ENCODE measurements around the gene PTPN11.
"Not testable (repeated sequence)": the region's sequence is repeated elsewhere in the genome, so short reads cannot be mapped to it uniquely, and the experiment has no call there.

PTPN11 gene

GRCh38 chr12:112382866-112383265 is 35.9 kb upstream of the PTPN11 start:
- H3K79me2 ChIP-seq: peaks cover 28% of the 10 kb centered on the region
- H3K4me3 ChIP-seq (ENCODE audit: low read depth, low read length): peak overlapping the region; percentile 68
- H3K36me3 ChIP-seq (ENCODE audit: control insufficient read depth, insufficient read depth, low read length): no peaks in the 10 kb centered on the region
- H2AFZ ChIP-seq: peak overlapping the region; percentile 93
- no peak overlapping the region for H3K9ac ChIP-seq
- TF ChIP-seq CTCF (IDR thresholded peaks at IDR 0.05): no peak
- H3K9me3 ChIP-seq (ENCODE audit: control insufficient read depth, low read length): no peaks in the 10 kb centered on the region
- peak overlapping the region; percentile 97 for H3K4me2 ChIP-seq (ENCODE audit: low read length)
- peak overlapping the region; percentile 64 for H3K27ac ChIP-seq
- no peaks in the 10 kb centered on the region for H3K4me1 ChIP-seq
- H3K27me3 ChIP-seq (ENCODE audit: control insufficient read depth, insufficient read depth, low read length): no peaks in the 10 kb centered on the region

- Histone ChIP-seq H3K9me3 (ENCODE audit: control insufficient read depth, low read length) (no peaks in the 10 kb centered on the region), H3K4me2 (ENCODE audit: low read length) (no peak overlapping the region), H3K27ac (no peak overlapping the region), H3K27me3 (ENCODE audit: control insufficient read depth, insufficient read depth, low read length) (no peaks in the 10 kb centered on the region), H3K36me3 (ENCODE audit: control insufficient read depth, insufficient read depth, low read length) (no peaks in the 10 kb centered on the region), H3K4me3 (ENCODE audit: low read depth, low read length) (no peak overlapping the region), H3K4me1 (no peaks in the 10 kb centered on the region), H2AFZ (peak overlapping the region; percentile 59), H3K9ac (no peak overlapping the region), H3K79me2 (no peaks in the 10 kb centered on the region)
- TF ChIP-seq CTCF (IDR thresholded peaks at IDR 0.05): no peak
Measured at GRCh38 chr12:112386726-112387125, 32.0 kb upstream of the PTPN11 start.

- no peak overlapping the region for H3K9ac ChIP-seq
- H3K27me3 ChIP-seq (ENCODE audit: control insufficient read depth, insufficient read depth, low read length): no peaks in the 10 kb centered on the region
- no peak overlapping the region for H2AFZ ChIP-seq
- no peak for TF ChIP-seq CTCF (IDR thresholded peaks at IDR 0.05)
- no peaks in the 10 kb centered on the region for H3K36me3 ChIP-seq (ENCODE audit: control insufficient read depth, insufficient read depth, low read length)
- H3K4me1 ChIP-seq: no peaks in the 10 kb centered on the region
- no peak overlapping the region for H3K4me2 ChIP-seq (ENCODE audit: low read length)
- H3K27ac ChIP-seq: no peak overlapping the region
- no peaks in the 10 kb centered on the region for H3K9me3 ChIP-seq (ENCODE audit: control insufficient read depth, low read length)
- no peak overlapping the region for H3K4me3 ChIP-seq (ENCODE audit: low read depth, low read length)
- no peaks in the 10 kb centered on the region for H3K79me2 ChIP-seq
Measured at GRCh38 chr12:112389228-112389627, 29.5 kb upstream of the PTPN11 start.

- not testable (repeated sequence) for H3K9ac ChIP-seq; H3K36me3 ChIP-seq (ENCODE audit: control insufficient read depth, insufficient read depth, low read length); H3K79me2 ChIP-seq; H3K4me3 ChIP-seq (ENCODE audit: low read depth, low read length); H3K9me3 ChIP-seq (ENCODE audit: control insufficient read depth, low read length); H3K27me3 ChIP-seq (ENCODE audit: control insufficient read depth, insufficient read depth, low read length); H3K4me1 ChIP-seq; H2AFZ ChIP-seq; H3K4me2 ChIP-seq (ENCODE audit: low read length); H3K27ac ChIP-seq
Measured at GRCh38 chr12:112389922-112390654, 28.7 kb upstream of the PTPN11 start.

GRCh38 chr12:112393328-112393727 is 25.4 kb upstream of the PTPN11 start:
- H3K27me3 ChIP-seq (ENCODE audit: control insufficient read depth, insufficient read depth, low read length): no peaks in the 10 kb centered on the region

More at GRCh38 chr12:112393328-112393727, 25.4 kb upstream of the PTPN11 start:
- Histone ChIP-seq H3K9me3 (ENCODE audit: control insufficient read depth, low read length) (no peaks in the 10 kb centered on the region), H3K36me3 (ENCODE audit: control insufficient read depth, insufficient read depth, low read length) (no peaks in the 10 kb centered on the region), H3K27ac (no peak overlapping the region), H3K4me2 (ENCODE audit: low read length) (no peak overlapping the region), H3K4me1 (no peaks in the 10 kb centered on the region), H3K4me3 (ENCODE audit: low read depth, low read length) (no peak overlapping the region), H3K9ac (no peak overlapping the region), H3K79me2 (no peaks in the 10 kb centered on the region), H2AFZ (no peak overlapping the region)
- no peak for TF ChIP-seq CTCF (IDR thresholded peaks at IDR 0.05)

Data from parathyroid adenoma (tissue), 2 donors.